GM12891 (cell line): ENCODE results near the gene RANBP9.

ENCODE experiments used
- DNase-seq: peaks from one replicate; pipeline ENCODE4 v3.0.0; 2011; ENCODE audit warnings: low spot score; ENCODE audit not compliant: insufficient read length
- FAIRE-seq: peaks from 2 replicates; lab custom pipeline; 2011; peaks lifted over from hg19 to GRCh38; lab: Jason Lieb, UNC
- PAX5 ChIP-seq: IDR thresholded peaks from 2 replicates; pipeline ENCODE4 v1.6.1; 2011; ENCODE audit warnings: low read length, moderate library complexity, mild to moderate bottlenecking; ENCODE audit not compliant: insufficient read depth, severe bottlenecking
- POLR2A ChIP-seq: IDR thresholded peaks from 2 replicates; pipeline ENCODE4 v1.6.1; 2011; ENCODE audit warnings: low read depth, low read length, control low read depth
- POLR2AphosphoS5 ChIP-seq: IDR thresholded peaks from 2 replicates; pipeline ENCODE4 v1.6.1; 2011; ENCODE audit warnings: low read depth, low read length, control low read depth
- POU2F2 ChIP-seq: IDR thresholded peaks from 2 replicates; pipeline ENCODE4 v1.6.1; 2011; ENCODE audit warnings: low read depth, mild to moderate bottlenecking, control low read depth, low read length, moderate library complexity
- SPI1 ChIP-seq: IDR thresholded peaks from 2 replicates; pipeline ENCODE4 v1.6.1; 2011; ENCODE audit warnings: low read depth, low read length, control low read depth
- TAF1 ChIP-seq: IDR thresholded peaks from 2 replicates; pipeline ENCODE4 v1.6.1; 2011; ENCODE audit warnings: low read depth, low read length, control low read depth

The RANBP9 gene

GRCh38 chr6:13574149-13574570 lies 137.5 kb downstream of the RANBP9 start:
- FAIRE-seq (peak; percentile 97), DNase-seq (peak; percentile 93)
- TF ChIP-seq TAF1 (peak; percentile 12; the same call in 1 of the 2 replicates), POLR2AphosphoS5 (peak; percentile 32; the same call in 1 of the 2 replicates), POU2F2 (0 out of 2 replicates have a peak, but pooled peaks have one; percentile 9), SPI1 (no peak)

DNA sequence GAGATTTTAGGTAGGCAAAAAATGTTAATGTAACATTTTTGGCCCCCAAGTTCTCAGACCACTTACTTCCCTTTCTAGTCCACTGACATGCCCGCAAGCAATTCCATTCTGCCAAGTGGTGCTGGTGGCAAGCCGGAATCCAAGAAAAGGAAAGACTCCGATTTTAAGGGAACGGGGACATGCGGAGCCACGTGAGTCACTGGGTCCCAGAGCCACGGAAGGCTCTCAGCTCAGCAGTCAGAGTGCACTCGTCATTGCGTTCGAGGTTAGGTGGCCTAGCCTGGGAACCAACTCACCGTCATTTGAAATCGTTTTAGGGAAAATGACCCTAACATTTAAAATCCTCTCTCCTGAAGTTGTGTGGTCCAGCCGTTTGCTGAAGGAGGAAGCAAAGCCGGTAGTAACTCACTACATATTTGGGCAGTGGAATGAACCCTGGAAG lies 137.9 kb downstream of the RANBP9 start:
- FAIRE-seq (peak; percentile 79), DNase-seq (no peak)
- TF ChIP-seq POLR2A, result no peak

GRCh38 chr6:13572951-13573654 lies 138.5 kb downstream of the RANBP9 start:
- TF ChIP-seq POU2F2, result no peak
- TF ChIP-seq PAX5, result no peak
- no peak for TF ChIP-seq POLR2A
- TF ChIP-seq SPI1, result no peak
- no peak for TF ChIP-seq TAF1
- no peak for TF ChIP-seq POLR2AphosphoS5

GRCh38 chr6:13572240-13572639 lies 139.4 kb downstream of the RANBP9 start:
- DNase-seq (no peak), FAIRE-seq (no peak)
- TF ChIP-seq SPI1 (no peak), POLR2A (no peak), POLR2AphosphoS5 (no peak), POU2F2 (no peak), PAX5 (no peak), TAF1 (no peak)

More at GRCh38 chr6:13572951-13573654, 138.5 kb downstream of the RANBP9 start:
- DNase-seq, result no peak
- no peak for FAIRE-seq
